M059J (cell line): ENCODE measurements around the gene WRAP73. TPM values are rescaled to one million over a fixed set of nuclear protein-coding genes. Genes with fewer than 3 reads are reported as not detected.
"Not testable (repeated sequence)": the region's sequence is repeated elsewhere in the genome, so short reads cannot be mapped to it uniquely, and the experiment has no call there.

Experiments
- DNase-seq: peaks from one replicate; pipeline ENCODE4 v3.0.0-alpha.2; 2012; ENCODE audit warnings: low read depth
- total RNA-seq: library from RNA; depleted of rRNA; stranded (reverse); fragments of >200 nt; shearing (Covaris generic); gene quantifications from 2 replicates; pipeline ENCODE4 v1.2.3, GENCODE V29; 2014

WRAP73 gene
- total RNA-seq, 1 experiment from 2014 or later, result 18.8 TPM

DNA sequence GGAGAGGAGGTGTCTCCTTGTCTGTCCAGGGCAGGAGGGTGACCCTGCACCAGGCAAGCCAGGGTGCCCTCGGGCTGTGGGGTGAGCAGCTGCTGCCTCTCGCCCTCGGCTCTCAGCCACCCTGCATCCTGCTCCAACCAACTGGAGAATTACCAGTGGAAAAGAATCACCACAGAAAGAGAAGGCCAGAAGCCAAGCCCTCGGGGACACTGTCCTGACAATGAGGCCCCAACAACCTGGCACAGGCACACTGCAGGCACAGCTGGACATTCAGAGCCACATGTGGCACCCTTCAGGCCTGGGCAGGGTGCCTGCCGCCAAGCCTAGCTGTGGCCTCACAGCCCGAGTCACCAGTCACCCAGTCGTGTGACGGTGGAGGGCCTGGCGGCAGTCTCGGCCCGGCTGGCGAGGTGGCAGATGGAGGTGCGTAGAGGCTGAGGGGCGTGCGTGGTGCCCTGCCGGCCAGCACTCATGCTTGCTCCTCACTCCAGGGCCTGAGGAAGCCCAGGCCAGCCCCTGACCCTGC, 50.6 kb downstream of the WRAP73 start:
- peak; percentile 54 for DNase-seq

- no peak for DNase-seq
These were observed 51.2 kb downstream of the WRAP73 start for GRCh38 chr1:3598522-3599285.

- DNase-seq, result no peak
These were observed 51.8 kb downstream of the WRAP73 start for GRCh38 chr1:3598051-3598491.

DNA sequence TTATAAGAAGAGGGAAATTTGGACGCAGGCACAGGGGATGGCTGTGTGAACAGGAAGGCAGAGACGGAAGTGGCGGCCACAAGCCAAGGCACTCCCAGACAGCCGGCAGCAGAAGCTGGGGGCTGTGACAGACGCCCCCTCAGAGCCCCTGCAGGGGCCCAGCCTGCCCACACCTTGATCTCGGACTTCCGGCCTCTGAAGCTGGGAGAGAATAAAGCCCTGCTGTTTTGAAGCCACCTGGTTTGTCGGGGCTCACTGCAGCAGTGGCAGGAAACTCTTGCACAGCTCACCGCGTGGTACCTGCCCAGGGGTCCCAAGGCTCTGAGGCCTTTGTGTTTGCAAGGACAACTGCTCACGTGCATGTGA, 52.3 kb downstream of the WRAP73 start:
- DNase-seq, result no peak

- DNase-seq, result no peak
These were observed 53.0 kb downstream of the WRAP73 start for GRCh38 chr1:3596663-3597598.

DNA sequence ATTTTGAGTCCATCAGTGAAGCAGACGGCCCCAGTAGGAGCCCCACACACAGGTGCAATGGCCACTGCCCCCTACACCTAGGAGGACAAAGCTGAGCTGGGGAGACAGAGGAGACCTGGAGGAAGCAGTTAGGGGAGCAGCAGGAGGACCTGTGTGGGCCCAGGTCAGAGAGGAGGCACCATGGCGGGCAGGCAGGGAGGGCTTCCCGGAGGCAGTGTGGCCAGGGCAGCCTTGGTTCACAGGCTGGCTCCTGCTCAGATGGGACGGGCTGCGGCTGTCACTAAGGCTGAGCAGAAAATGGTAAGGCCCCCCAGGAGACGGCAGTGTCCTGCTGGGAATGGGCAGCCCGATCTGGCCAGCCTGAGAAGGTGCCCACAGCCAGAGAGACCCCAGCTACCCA, 54.0 kb downstream of the WRAP73 start:
- DNase-seq, result no peak

- DNase-seq, result no peak
These were observed 55.1 kb downstream of the WRAP73 start for GRCh38 chr1:3594706-3595377.

DNA sequence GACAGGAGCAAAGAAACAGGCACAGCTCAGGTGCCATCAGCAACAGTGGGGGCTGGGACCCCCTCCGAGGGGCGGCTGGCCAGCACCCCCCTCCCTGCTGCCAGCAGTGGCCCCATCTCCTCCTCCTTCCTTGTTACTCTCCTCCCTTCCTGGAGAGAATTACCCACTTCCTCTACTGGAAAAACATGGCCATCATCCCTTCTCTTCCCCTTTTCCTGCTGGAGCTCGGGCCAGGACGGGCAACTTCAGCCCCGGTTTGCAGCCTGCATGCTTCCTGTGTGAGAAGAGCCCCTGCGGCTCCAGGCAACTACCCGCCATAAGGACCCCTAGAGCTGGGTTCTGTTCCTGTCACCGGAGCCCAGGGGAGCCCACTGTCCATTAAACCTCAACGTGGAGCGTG, 56.2 kb downstream of the WRAP73 start:
- no peak for DNase-seq

DNA sequence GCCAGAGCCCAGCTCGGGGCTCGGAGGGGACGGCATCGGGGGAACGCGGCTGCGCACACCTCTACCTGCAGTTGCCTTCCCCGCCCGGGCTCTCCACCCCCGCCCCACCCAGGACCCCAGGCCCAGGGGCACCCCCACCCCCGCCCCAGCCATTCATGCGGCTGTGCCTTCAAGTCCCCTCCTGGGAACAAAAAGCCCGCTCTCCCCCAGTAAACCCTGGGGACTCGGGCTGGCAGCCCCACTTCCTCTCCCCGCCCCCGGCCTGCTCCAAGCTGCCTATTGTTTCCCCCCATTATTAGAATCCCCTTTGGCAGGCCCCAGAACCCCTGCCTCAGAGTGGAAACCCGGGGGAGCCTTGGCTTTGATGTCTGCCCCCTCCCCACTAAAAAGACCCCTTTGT, 56.6 kb downstream of the WRAP73 start:
- no peak for DNase-seq

GRCh38 chr1:3590951-3591865, 58.7 kb downstream of the WRAP73 start:
- DNase-seq, result no peak

GRCh38 chr1:3590139-3590763, 59.7 kb downstream of the WRAP73 start:
- no peak for DNase-seq

DNA sequence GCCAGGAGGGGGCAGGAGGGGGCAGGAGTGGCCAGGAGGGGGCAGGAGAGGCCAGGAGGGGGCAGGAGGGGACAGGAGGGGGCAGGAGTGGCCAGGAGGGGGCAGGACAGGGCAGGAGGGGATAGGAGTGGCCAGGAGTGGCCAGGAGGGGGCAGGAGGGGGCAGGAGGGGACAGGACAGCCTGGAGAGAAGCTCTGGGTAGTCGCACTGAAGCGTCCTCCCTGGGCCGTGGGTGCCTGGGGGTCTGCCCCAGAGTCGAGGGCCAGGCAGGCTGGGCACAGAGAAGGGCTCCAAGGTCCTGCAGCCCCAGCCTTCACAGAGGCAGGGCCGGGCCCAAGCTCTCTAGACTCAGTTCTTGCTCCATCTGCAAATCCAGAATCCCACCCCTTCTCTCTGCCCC, 61.5 kb downstream of the WRAP73 start:
- no peak for DNase-seq

- DNase-seq, result no peak
These were observed 62.7 kb downstream of the WRAP73 start for GRCh38 chr1:3586986-3587759.

GRCh38 chr1:3585940-3586568, 63.8 kb downstream of the WRAP73 start:
- no peak for DNase-seq

- DNase-seq, result not testable (repeated sequence)
These were observed 64.5 kb downstream of the WRAP73 start for GRCh38 chr1:3585353-3585868.

- no peak for DNase-seq
These were observed 65.0 kb downstream of the WRAP73 start for GRCh38 chr1:3584915-3585314.

- DNase-seq, result not testable (repeated sequence)
These were observed 66.2 kb downstream of the WRAP73 start for GRCh38 chr1:3583751-3584150.

GRCh38 chr1:3581296-3582036, 68.4 kb downstream of the WRAP73 start:
- DNase-seq, result no peak
